Sigmoid colon (tissue), 4 donors: ENCODE data around the gene ZC3H15.

Experiments used
- EP300 ChIP-seq, 4 donors: sonication (generic); formaldehyde crosslinking; IDR thresholded peaks; one replicate each; pipeline ENCODE4 v1.6.1; 2017; ENCODE audit warnings: antibody characterized with exemption in 4 of 4
- POLR2A ChIP-seq, 2 donors: fragments of 450-650 bp; IDR thresholded peaks; one replicate each; pipeline ENCODE4 v1.6.1; 2016; ENCODE audit warnings: antibody characterized with exemption in 2 of 2, mild to moderate bottlenecking in 2 of 2, moderate library complexity in 2 of 2
- POLR2AphosphoS5 ChIP-seq, 4 donors: sonication (generic); formaldehyde crosslinking; IDR thresholded peaks; one replicate each; pipeline ENCODE4 v1.6.1; 2017; ENCODE audit warnings: antibody characterized with exemption in 4 of 4
- TF ChIP-seq, protein P1 (sequence below), 4 experiments: fragments of 450-650 bp in 3 of 4; fragments of 200-600 bp in 1 of 4; IDR thresholded peaks; one replicate each; pipeline ENCODE4 v1.5.1; 2016 to 2019; ENCODE audit warnings: antibody characterized with exemption in 4 of 4, mild to moderate bottlenecking in 3 of 4, moderate library complexity in 2 of 4

DNA sequence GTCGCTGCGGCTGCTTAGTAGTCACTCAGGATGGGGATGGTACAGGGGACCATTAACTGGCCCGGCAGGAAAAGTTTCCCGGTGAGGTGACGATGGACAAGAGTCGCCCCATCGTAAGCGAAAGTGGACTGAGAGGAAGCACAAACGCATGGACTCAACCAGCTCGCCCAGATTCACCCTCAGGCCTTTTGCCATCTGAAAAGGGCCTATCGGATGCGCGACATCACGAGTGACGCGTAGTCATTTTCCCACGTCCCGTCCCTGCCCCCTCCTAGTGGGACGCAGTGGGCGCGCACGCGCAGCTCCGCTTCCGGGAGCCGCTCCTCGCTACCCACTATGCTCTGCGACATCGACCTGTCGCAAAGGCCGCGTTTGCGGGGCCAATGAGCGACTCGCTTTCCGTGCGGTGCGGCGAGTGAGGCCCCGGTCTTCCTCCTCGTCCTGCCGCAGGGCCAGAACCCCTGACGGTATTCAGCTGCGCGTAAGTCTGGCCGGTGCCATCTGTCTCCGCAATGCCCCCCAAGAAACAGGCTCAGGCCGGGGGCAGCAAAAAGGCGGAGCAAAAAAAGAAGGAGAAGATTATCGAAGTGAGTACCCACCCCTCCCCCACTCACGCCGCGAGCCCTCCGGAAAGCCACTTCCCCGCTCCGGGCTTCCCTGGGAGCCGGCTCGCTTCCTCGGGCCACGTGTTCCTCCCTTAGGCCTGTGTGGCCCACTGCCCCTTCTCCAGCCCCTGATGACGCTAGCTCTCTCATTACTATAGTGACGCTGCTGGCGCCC is at the start of gene ZC3H15:
- TF ChIP-seq, protein P1, sequence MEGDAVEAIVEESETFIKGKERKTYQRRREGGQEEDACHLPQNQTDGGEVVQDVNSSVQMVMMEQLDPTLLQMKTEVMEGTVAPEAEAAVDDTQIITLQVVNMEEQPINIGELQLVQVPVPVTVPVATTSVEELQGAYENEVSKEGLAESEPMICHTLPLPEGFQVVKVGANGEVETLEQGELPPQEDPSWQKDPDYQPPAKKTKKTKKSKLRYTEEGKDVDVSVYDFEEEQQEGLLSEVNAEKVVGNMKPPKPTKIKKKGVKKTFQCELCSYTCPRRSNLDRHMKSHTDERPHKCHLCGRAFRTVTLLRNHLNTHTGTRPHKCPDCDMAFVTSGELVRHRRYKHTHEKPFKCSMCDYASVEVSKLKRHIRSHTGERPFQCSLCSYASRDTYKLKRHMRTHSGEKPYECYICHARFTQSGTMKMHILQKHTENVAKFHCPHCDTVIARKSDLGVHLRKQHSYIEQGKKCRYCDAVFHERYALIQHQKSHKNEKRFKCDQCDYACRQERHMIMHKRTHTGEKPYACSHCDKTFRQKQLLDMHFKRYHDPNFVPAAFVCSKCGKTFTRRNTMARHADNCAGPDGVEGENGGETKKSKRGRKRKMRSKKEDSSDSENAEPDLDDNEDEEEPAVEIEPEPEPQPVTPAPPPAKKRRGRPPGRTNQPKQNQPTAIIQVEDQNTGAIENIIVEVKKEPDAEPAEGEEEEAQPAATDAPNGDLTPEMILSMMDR (IDR thresholded peaks at IDR 0.05), result no peak
- TF ChIP-seq EP300 (IDR thresholded peaks at IDR 0.05), result peak in 2 of 4 donors; percentile 3 to 87
- peak; percentile 73 to 80 for TF ChIP-seq POLR2A (IDR thresholded peaks at IDR 0.05)
- TF ChIP-seq POLR2AphosphoS5 (IDR thresholded peaks at IDR 0.05), result peak; percentile 94 to 98 (median 96)
